Muscle layer of duodenum (tissue), 2 donors: ENCODE data around the gene PDLIM7.

Experiments used
- H3K27ac ChIP-seq: one replicate; pipeline ENCODE4 v1.7.0; 2013; ENCODE audit warnings: mild to moderate bottlenecking, low read length
- H3K27me3 ChIP-seq: one replicate; pipeline ENCODE4 v1.7.0; 2013; ENCODE audit warnings: low read depth, mild to moderate bottlenecking, control low read depth, low read length
- H3K36me3 ChIP-seq, 2 donors: one replicate each; pipeline ENCODE4 v1.7.0; 2013; ENCODE audit warnings: low read length in 2 of 2, control low read depth in 1 of 2, mild to moderate bottlenecking in 1 of 2; ENCODE audit not compliant: insufficient read depth in 2 of 2, control insufficient read depth in 1 of 2
- H3K4me1 ChIP-seq, 2 donors: one replicate each; pipeline ENCODE4 v1.7.0; 2013; ENCODE audit warnings: low read length in 2 of 2, mild to moderate bottlenecking in 2 of 2, control low read depth in 1 of 2, moderate library complexity in 1 of 2; ENCODE audit not compliant: insufficient read depth in 2 of 2, control insufficient read depth in 1 of 2
- H3K4me3 ChIP-seq, 2 donors: one replicate each; pipeline ENCODE4 v1.7.0; 2013; ENCODE audit warnings: low read length in 2 of 2, low read depth in 1 of 2, mild to moderate bottlenecking in 1 of 2
- H3K9me3 ChIP-seq, 2 donors: one replicate each; pipeline ENCODE4 v1.7.0; 2013; ENCODE audit warnings: low read length in 2 of 2, control low read depth in 1 of 2, mild to moderate bottlenecking in 1 of 2; ENCODE audit not compliant: control insufficient read depth in 1 of 2
- donor health status: healthy.

Gene PDLIM7

DNA sequence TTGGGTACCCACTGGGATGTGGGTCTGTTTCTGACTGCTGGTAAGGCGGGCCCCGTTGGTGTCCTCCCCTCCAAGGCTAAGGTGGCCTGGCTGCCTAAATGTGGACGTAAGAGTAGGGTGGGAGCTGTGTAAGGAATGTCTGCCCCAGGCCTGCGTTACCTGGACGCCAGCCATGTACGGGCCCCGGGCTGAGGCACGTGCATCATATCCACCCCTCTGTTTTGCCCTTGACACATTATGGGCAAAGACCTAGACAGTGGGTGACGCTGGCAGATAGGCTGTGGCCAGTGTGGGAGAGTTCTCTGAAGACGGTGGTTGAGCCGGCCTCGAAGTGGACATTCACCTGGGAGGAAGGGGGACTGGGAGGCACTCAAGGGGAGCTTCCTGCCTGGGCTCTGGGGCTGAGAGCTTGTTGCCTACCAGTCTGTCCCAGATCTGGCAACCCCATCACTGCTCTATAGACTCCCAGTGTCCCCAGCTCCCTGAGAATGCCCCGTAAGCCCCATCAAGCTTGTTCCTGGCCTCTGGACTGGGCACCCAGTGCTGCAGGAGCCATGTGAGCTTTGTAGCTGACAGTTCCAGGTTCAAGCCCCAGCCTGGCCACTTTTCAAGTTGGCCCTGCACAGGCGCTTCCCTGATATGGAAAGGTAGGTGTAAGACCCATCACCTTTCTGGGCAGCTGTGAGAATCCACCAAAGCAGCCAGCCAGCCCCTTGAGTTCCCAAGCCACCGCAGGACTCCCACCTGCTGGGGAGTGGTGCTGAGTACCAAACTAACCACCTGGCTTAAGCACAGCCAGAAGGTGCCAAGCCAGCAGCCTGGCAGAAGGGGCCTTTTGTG is 54.0 kb downstream of the PDLIM7 start:
- Histone ChIP-seq H3K27ac (no peak overlapping the region), H3K27me3 (peaks cover 6% of the 10 kb centered on the region), H3K9me3 (no peaks in the 10 kb centered on the region), H3K4me3 (no peak overlapping the region), H3K36me3 (peaks cover 0 to 37% of the 10 kb centered on the region in 2 donors), H3K4me1 (peaks cover 4 to 24% of the 10 kb centered on the region in 2 donors)

DNA sequence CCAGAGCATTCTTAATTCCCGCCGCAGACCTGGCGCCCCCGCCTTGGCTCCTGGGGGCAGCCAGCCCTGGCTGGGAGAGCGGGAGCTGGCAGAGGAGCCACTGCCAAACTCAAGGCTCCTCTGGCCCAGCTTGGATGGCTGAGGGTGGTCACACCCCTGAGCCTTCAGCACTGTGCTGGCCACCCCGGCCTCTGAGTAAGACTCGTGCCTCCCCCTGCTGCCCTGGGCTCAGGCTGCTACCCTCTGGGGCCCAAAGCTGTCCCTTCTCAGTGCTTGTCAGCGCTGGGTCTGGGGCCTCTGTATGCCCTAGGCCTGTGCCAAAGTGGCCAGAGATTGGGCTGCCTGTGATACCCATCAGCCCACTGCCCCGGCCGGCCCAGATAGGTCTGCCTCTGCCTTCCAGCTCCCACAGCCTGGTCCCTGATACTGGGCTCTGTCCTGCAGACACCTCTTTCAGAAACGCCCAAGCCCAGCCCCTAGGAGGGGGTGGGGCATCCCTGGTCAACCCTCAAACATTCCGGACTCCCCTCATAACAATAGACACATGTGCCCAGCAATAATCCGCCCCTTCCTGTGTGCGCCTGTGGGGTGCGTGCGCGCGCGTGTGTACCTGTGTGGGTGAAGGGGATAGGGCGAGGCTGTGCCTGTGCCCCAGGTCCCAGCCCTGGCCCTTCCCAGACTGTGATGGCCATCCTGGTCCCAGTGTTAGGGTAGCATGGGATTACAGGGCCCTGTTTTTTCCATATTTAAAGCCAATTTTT is 55.2 kb downstream of the PDLIM7 start:
- peaks cover 4 to 16% of the 10 kb centered on the region in 2 donors for H3K4me1 ChIP-seq
- no peaks in the 10 kb centered on the region for H3K27me3 ChIP-seq
- H3K9me3 ChIP-seq, result no peaks in the 10 kb centered on the region
- H3K4me3 ChIP-seq, result no peak overlapping the region
- peaks cover 6 to 46% of the 10 kb centered on the region in 2 donors for H3K36me3 ChIP-seq
- no peak overlapping the region for H3K27ac ChIP-seq

DNA sequence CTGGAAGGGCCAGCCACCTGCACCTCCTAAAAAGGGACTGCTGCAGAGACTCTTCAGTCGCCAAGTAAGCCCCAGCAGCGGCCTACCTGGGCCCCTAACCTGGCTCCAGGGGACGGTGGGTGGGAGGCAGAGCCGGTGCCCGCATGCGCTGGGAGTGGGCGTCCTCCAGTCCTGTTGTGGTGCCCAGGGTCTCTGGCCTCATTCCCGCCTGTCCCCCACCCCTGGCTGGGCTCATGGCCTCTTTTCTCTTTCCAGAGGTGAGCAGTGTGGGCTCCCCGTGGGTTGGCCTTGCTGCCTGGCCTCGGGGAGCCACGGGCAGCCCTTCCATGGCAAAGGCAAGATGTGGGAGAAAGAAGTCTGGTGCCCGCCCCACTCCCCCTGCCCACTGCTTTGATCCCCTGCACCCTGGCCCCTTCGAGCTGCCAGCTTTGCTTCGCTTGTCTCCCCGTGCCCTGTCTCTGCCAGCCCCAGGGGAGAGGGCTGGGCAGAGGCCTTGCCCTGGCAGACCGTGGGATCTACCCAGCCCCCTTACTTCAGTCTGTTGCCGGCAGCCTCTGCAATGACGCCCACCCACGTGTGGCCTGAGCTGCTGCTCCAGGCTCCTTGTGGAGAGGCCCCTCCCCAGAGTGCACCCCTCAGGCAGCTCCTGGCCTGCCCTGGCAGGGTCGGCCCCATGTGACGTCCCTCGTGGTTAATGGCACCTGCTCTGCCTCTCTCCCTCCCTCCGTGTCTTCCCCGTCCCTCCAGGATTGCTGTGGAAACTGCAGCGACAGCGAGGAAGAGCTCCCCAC is 56.2 kb downstream of the PDLIM7 start:
- H3K9me3 ChIP-seq, result no peaks in the 10 kb centered on the region
- peaks cover 3 to 8% of the 10 kb centered on the region in 2 donors for H3K4me1 ChIP-seq
- H3K36me3 ChIP-seq, result peaks cover 7 to 52% of the 10 kb centered on the region in 2 donors
- no peak overlapping the region for H3K27ac ChIP-seq
- H3K4me3 ChIP-seq, result no peak overlapping the region
- H3K27me3 ChIP-seq, result no peaks in the 10 kb centered on the region

- no peaks in the 10 kb centered on the region for H3K27me3 ChIP-seq
- H3K4me3 ChIP-seq, result no peak overlapping the region
- no peak overlapping the region for H3K27ac ChIP-seq
- no peaks in the 10 kb centered on the region for H3K9me3 ChIP-seq
- peaks cover 12 to 60% of the 10 kb centered on the region in 2 donors for H3K36me3 ChIP-seq
- H3K4me1 ChIP-seq, result no peaks in the 10 kb centered on the region
Observed at GRCh38 chr5:177440211-177440989, 57.0 kb downstream of the PDLIM7 start.

DNA sequence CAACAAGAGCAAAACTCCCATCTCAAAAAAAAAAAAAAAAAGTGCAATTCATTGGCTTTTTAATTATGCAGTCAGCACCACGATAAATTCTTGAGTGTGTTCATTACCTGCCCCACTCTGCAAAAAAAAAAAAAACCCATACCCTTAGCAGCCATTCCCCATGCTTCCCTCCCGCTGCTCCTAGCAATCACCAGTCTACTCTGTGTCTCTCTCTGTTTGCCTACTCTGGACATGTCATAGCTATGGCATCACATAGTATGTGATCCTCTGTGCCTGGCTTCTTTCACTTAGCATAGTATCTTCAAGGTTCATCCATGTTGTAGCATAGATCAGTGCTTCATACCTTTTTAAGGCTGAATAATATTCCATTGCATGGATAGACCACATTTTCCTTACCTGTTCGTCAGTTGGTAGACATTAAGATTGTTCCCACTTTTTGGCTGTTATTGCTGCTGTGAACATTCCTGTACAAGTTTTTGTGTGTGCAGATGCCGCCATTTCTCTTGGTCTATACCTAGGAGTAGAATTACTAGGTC is 57.8 kb downstream of the PDLIM7 start:
- Histone ChIP-seq H3K36me3 (peaks cover 17 to 68% of the 10 kb centered on the region in 2 donors), H3K27me3 (no peaks in the 10 kb centered on the region), H3K27ac (no peak overlapping the region), H3K9me3 (no peaks in the 10 kb centered on the region), H3K4me1 (no peaks in the 10 kb centered on the region), H3K4me3 (no peak overlapping the region)

- Histone ChIP-seq H3K27ac (no peak overlapping the region), H3K36me3 (peaks cover 24 to 79% of the 10 kb centered on the region in 2 donors), H3K4me1 (no peaks in the 10 kb centered on the region), H3K9me3 (no peaks in the 10 kb centered on the region), H3K4me3 (no peak overlapping the region), H3K27me3 (no peaks in the 10 kb centered on the region)
Observed at GRCh38 chr5:177438468-177438867, 58.9 kb downstream of the PDLIM7 start.

- no peak overlapping the region for H3K27ac ChIP-seq
- no peaks in the 10 kb centered on the region for H3K27me3 ChIP-seq
- peaks cover 32 to 86% of the 10 kb centered on the region in 2 donors for H3K36me3 ChIP-seq
- H3K9me3 ChIP-seq, result no peaks in the 10 kb centered on the region
- H3K4me3 ChIP-seq, result no peak overlapping the region
- H3K4me1 ChIP-seq, result no peaks in the 10 kb centered on the region
Observed at GRCh38 chr5:177437623-177438022, 59.8 kb downstream of the PDLIM7 start.

GRCh38 chr5:177435847-177436536 is 61.4 kb downstream of the PDLIM7 start:
- Histone ChIP-seq H3K27ac (no peak overlapping the region), H3K4me1 (peaks cover 0 to 3% of the 10 kb centered on the region in 2 donors), H3K27me3 (no peaks in the 10 kb centered on the region), H3K36me3 (peaks cover 41 to 83% of the 10 kb centered on the region in 2 donors), H3K4me3 (no peak overlapping the region), H3K9me3 (no peaks in the 10 kb centered on the region)

- no peak overlapping the region for H3K27ac ChIP-seq
- H3K4me3 ChIP-seq, result no peak overlapping the region
- peaks cover 0 to 8% of the 10 kb centered on the region in 2 donors for H3K4me1 ChIP-seq
- no peaks in the 10 kb centered on the region for H3K9me3 ChIP-seq
- H3K36me3 ChIP-seq, result peaks cover 41 to 76% of the 10 kb centered on the region in 2 donors
- H3K27me3 ChIP-seq, result no peaks in the 10 kb centered on the region
Observed at GRCh38 chr5:177434942-177435738, 62.3 kb downstream of the PDLIM7 start.
